ENCODE measurements around the gene HOXA3. TPM values are rescaled to one million over a fixed set of nuclear protein-coding genes. Genes with fewer than 3 reads are reported as not detected.

Gene HOXA3
- polyA plus RNA-seq, 3 donors = not detected

- intact Hi-C loops (cut with micrococcal nuclease) = loop anchor here (5.0 to 10.0 kb wide), 3 partner anchors 36 to 1304 kb away; partner anchors contain the start of gene HOXA13 (in 1 of the 2)
- peak overlapping the region; percentile 2 to 74 (median 40) for H3K4me3 ChIP-seq (replicated peaks in 1 of 3; ENCODE audit: low read depth in 2 of 3, low read length in 3 of 3)
- peaks cover 9% of the 10 kb centered on the region for H4K20me1 ChIP-seq (ENCODE audit: insufficient read depth, low read length)
- peak overlapping the region; percentile 33 for H3K9ac ChIP-seq (ENCODE audit: insufficient read depth, low read length, poor library complexity, severe bottlenecking)
- H3K36me3 ChIP-seq (replicated peaks in 1 of 2; ENCODE audit: control insufficient read depth in 1 of 2, insufficient read depth in 2 of 2, low read length in 2 of 2) = no peaks in the 10 kb centered on the region
- peak overlapping the region; percentile 79 for H2AFZ ChIP-seq (ENCODE audit: insufficient read depth, low read depth, low read length, poor library complexity, severe bottlenecking)
- H3K79me2 ChIP-seq (ENCODE audit: insufficient read depth, low read length) = peaks cover 7% of the 10 kb centered on the region
- Mint-ChIP-seq H3K27me3 (ENCODE audit: low read depth in 3 of 3) (peaks cover 85 to 91% (median 88%) of the 10 kb centered on the region in 3 donors), H3K36me3 (peaks cover 23 to 43% of the 10 kb centered on the region in 2 donors), H3K27ac (peak overlapping the region in 2 of 7 donors; percentile 68), H3K4me3 (peak overlapping the region; percentile 65 to 95), H3K9me3 (peaks cover 5 to 57% (median 36%) of the 10 kb centered on the region in 7 donors), H3K4me1 (peaks cover 64% of the 10 kb centered on the region)
- peaks cover 59 to 96% of the 10 kb centered on the region in 2 donors for H3K27me3 ChIP-seq (ENCODE audit: control insufficient read depth in 2 of 2, insufficient read depth in 2 of 2, low read length in 2 of 2)
- H3K4me2 ChIP-seq (replicated peaks; ENCODE audit: extremely low read depth, low read length, poor library complexity, severe bottlenecking) = peak overlapping the region; percentile 69
- H3K27ac ChIP-seq (ENCODE audit: low read depth in 1 of 2, low read length in 2 of 2) = no peak overlapping the region
- under 1% methylated on average over 46 of the region's 46 CpGs for WGBS (ENCODE audit: insufficient coverage)
- peaks cover 68 to 88% of the 10 kb centered on the region in 2 donors for H3K4me1 ChIP-seq (ENCODE audit: control insufficient read depth in 1 of 2, insufficient read depth in 2 of 2, low read length in 2 of 2)
- DNase-seq = no peak
- H3K9me3 ChIP-seq (replicated peaks in 1 of 2; ENCODE audit: control insufficient read depth in 1 of 2, insufficient read depth in 1 of 2, low read length in 2 of 2) = peaks cover 18 to 39% of the 10 kb centered on the region in 2 donors
- TF ChIP-seq CTCF (IDR thresholded peaks at IDR 0.05) = no peak
Measured at GRCh38 chr7:27165996-27166530, 13.7 kb upstream of the HOXA3 start.

GRCh38 chr7:27165089-27165995, 13.0 kb upstream of the HOXA3 start, which contains the start of gene HOXA9:
Gene HOXA9, minus strand, starts transcription at chr7:27165537. Its CDS starts 80 bp downstream, at chr7:27165457.
- Mint-ChIP-seq H3K4me1 (peaks cover 66% of the 10 kb centered on the region), H3K27me3 (ENCODE audit: low read depth in 3 of 3) (peaks cover 83 to 93% (median 83%) of the 10 kb centered on the region in 3 donors), H3K4me3 (peak within 1 kb of the TSS; percentile 72 to 95), H3K36me3 (peaks cover 23 to 38% of the 10 kb centered on the region in 2 donors), H3K9me3 (peaks cover 5 to 53% (median 36%) of the 10 kb centered on the region in 7 donors), H3K27ac (peak within 1 kb of the TSS in 3 of 7 donors; percentile 64 to 68 (median 68))
- peak within 1 kb of the TSS; percentile 33 for H3K9ac ChIP-seq (ENCODE audit: insufficient read depth, low read length, poor library complexity, severe bottlenecking)
- TF ChIP-seq CTCF (IDR thresholded peaks at IDR 0.05) = no peak
- H3K79me2 ChIP-seq (ENCODE audit: insufficient read depth, low read length) = peaks cover 7% of the 10 kb centered on the region
- H3K36me3 ChIP-seq (replicated peaks in 1 of 2; ENCODE audit: control insufficient read depth in 1 of 2, insufficient read depth in 2 of 2, low read length in 2 of 2) = no peaks in the 10 kb centered on the region
- H3K4me3 ChIP-seq (replicated peaks in 1 of 3; ENCODE audit: low read depth in 2 of 3, low read length in 3 of 3) = peak within 1 kb of the TSS; percentile 17 to 74 (median 40)
- intact Hi-C loops (cut with micrococcal nuclease) = loop anchor here (5.0 to 10.0 kb wide), 3 partner anchors 37 to 1303 kb away; partner anchors contain the start of gene HOXA13 (in 1 of the 2)
- peak; percentile 88 to 94 (median 91) for DNase-seq
- H4K20me1 ChIP-seq (ENCODE audit: insufficient read depth, low read length) = peaks cover 7% of the 10 kb centered on the region
- peaks cover 75 to 94% of the 10 kb centered on the region in 2 donors for H3K4me1 ChIP-seq (ENCODE audit: control insufficient read depth in 1 of 2, insufficient read depth in 2 of 2, low read length in 2 of 2)
- WGBS (ENCODE audit: insufficient coverage) = under 1% methylated on average over 60 of the region's 82 CpGs
- peaks cover 18 to 34% of the 10 kb centered on the region in 2 donors for H3K9me3 ChIP-seq (replicated peaks in 1 of 2; ENCODE audit: control insufficient read depth in 1 of 2, insufficient read depth in 1 of 2, low read length in 2 of 2)
- peak within 1 kb of the TSS; percentile 69 for H3K4me2 ChIP-seq (replicated peaks; ENCODE audit: extremely low read depth, low read length, poor library complexity, severe bottlenecking)
- peaks cover 54 to 92% of the 10 kb centered on the region in 2 donors for H3K27me3 ChIP-seq (ENCODE audit: control insufficient read depth in 2 of 2, insufficient read depth in 2 of 2, low read length in 2 of 2)
- no peak within 1 kb of the TSS for H3K27ac ChIP-seq (ENCODE audit: low read depth in 1 of 2, low read length in 2 of 2)
- H2AFZ ChIP-seq (ENCODE audit: insufficient read depth, low read depth, low read length, poor library complexity, severe bottlenecking) = peak within 1 kb of the TSS; percentile 79

All from CD14-positive monocyte (primary cell).